ENCODE measurements around the gene NAP1L5.

Gene NAP1L5

GRCh38 chr4:88719381-88719780, 21.8 kb upstream of the NAP1L5 start:
- Histone ChIP-seq H3K36me3 (ENCODE audit: insufficient read depth, low read length) (no peaks in the 10 kb centered on the region), H3K27ac (no peak overlapping the region), H3K4me3 (no peak overlapping the region), H3K9ac (ENCODE audit: insufficient read length) (no peak overlapping the region), H3K9me3 (ENCODE audit: low read depth, low read length) (no peaks in the 10 kb centered on the region)
- TF ChIP-seq POLR2AphosphoS5 (IDR thresholded peaks at IDR 0.05; ENCODE audit: borderline replicate concordance, low read depth, low read length) (no peak), EZH2 (IDR thresholded peaks at IDR 0.05) (no peak)
- DNase-seq (ENCODE audit: low read depth, low spot score), result no peak

DNA sequence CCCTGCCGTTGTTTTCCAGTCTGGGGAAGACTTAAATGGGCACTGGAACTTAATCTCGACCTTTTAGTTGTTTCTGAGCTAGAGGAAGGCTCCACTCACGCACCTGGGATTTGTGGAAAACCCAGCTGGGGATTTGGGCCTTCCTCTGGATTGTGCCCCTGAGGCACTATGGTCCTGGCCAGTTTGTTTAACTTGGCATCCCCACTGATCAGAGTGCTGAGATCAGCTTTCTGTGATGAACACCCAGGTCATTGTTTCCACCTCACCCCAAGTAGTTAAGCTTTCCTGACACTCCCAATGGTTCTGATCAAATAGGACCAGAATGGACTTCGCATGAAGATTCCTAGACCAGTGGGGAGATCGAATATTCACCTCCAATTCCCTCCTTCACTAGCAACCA, 20.5 kb upstream of the NAP1L5 start:
- no peaks in the 10 kb centered on the region for H3K36me3 ChIP-seq (ENCODE audit: insufficient read depth, low read length)
- H3K4me3 ChIP-seq, result no peak overlapping the region
- TF ChIP-seq FOXP2 (optimal IDR thresholded peaks at IDR 0.05; ENCODE audit: control extremely low read depth, extremely low read length, insufficient read depth) (no peak), EZH2 (IDR thresholded peaks at IDR 0.05) (no peak), POLR2AphosphoS5 (IDR thresholded peaks at IDR 0.05; ENCODE audit: borderline replicate concordance, low read depth, low read length) (no peak)
- DNase-seq (ENCODE audit: low read depth, low spot score), result no peak
- no peak overlapping the region for H3K9ac ChIP-seq (ENCODE audit: insufficient read length)
- H3K27ac ChIP-seq, result no peak overlapping the region
- H3K9me3 ChIP-seq (ENCODE audit: low read depth, low read length), result no peaks in the 10 kb centered on the region

DNA sequence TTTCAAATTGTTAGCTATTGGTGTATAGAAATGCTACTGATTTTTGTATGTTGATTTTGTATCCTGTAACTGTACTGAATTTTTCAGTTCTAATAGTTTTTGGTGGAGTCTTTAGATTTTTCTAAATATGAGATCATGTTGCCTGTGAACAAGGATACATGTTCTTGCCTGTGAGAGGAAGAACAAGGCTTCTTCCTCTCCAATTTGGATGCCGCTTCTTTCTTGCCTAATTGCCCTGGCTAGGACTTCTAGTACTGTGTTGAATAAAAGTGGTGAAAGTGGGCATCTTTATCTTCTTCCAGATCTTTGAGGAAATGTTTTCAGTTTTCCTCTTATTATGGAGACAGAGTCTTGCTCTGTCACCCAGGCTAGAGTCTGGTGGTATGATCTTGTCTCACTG, 16.2 kb upstream of the NAP1L5 start:
- Histone ChIP-seq H3K27ac (no peak overlapping the region), H3K9me3 (ENCODE audit: low read depth, low read length) (no peaks in the 10 kb centered on the region), H3K36me3 (ENCODE audit: insufficient read depth, low read length) (no peaks in the 10 kb centered on the region), H3K4me3 (no peak overlapping the region), H3K9ac (ENCODE audit: insufficient read length) (no peak overlapping the region)
- no peak for DNase-seq (ENCODE audit: low read depth, low spot score)
- TF ChIP-seq POLR2AphosphoS5 (IDR thresholded peaks at IDR 0.05; ENCODE audit: borderline replicate concordance, low read depth, low read length) (no peak), EZH2 (IDR thresholded peaks at IDR 0.05) (no peak), FOXP2 (optimal IDR thresholded peaks at IDR 0.05; ENCODE audit: control extremely low read depth, extremely low read length, insufficient read depth) (no peak)

DNA sequence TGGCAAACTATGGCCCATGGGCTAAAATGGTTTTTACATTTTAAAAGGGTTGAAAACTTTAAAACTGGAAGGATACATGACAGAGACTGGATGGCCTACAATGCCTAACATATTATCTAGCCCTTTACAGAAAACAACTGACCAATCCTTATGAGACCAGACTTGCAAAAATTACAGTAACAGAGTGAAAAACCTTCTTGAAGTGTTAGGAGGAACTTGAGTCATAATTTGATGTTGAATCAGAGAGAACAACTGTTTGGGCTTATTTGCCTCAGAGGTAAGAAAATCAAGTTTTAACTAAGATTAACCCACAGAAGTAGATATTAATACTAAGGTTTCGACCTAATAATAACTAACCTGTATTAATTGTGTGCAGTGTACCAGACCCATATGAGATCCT, 12.4 kb upstream of the NAP1L5 start:
- Histone ChIP-seq H3K9ac (ENCODE audit: insufficient read length) (no peak overlapping the region), H3K9me3 (ENCODE audit: low read depth, low read length) (no peaks in the 10 kb centered on the region), H3K36me3 (ENCODE audit: insufficient read depth, low read length) (no peaks in the 10 kb centered on the region), H3K27ac (no peak overlapping the region), H3K4me3 (no peak overlapping the region)
- DNase-seq (ENCODE audit: low read depth, low spot score), result no peak
- TF ChIP-seq POLR2AphosphoS5 (IDR thresholded peaks at IDR 0.05; ENCODE audit: borderline replicate concordance, low read depth, low read length) (no peak), EZH2 (IDR thresholded peaks at IDR 0.05) (no peak), FOXP2 (optimal IDR thresholded peaks at IDR 0.05; ENCODE audit: control extremely low read depth, extremely low read length, insufficient read depth) (no peak)

DNA sequence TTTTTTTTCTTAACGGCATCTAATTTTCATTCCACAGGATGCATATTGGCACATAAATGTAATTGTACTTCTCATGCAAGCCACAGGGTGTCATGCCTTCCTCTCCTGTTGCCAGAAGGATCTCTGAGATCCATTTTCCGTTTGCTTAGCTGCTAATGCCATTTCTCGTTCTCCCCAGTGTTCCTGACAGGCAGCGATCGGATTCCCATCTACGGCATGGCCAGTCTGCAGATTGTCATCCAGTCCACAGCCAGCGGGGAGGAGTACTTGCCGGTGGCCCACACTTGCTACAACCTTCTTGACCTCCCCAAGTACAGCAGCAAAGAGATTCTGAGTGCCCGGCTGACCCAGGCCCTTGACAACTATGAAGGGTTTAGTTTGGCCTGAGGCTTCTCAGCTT, 8.9 kb upstream of the NAP1L5 start:
- no peak for DNase-seq (ENCODE audit: low read depth, low spot score)
- Histone ChIP-seq H3K9me3 (ENCODE audit: low read depth, low read length) (no peaks in the 10 kb centered on the region), H3K36me3 (ENCODE audit: insufficient read depth, low read length) (no peaks in the 10 kb centered on the region), H3K9ac (ENCODE audit: insufficient read length) (no peak overlapping the region), H3K27ac (no peak overlapping the region), H3K4me3 (no peak overlapping the region)
- TF ChIP-seq FOXP2 (optimal IDR thresholded peaks at IDR 0.05; ENCODE audit: control extremely low read depth, extremely low read length, insufficient read depth), result no peak
- no peak for TF ChIP-seq POLR2AphosphoS5 (IDR thresholded peaks at IDR 0.05; ENCODE audit: borderline replicate concordance, low read depth, low read length)
- TF ChIP-seq EZH2 (IDR thresholded peaks at IDR 0.05), result no peak

DNA sequence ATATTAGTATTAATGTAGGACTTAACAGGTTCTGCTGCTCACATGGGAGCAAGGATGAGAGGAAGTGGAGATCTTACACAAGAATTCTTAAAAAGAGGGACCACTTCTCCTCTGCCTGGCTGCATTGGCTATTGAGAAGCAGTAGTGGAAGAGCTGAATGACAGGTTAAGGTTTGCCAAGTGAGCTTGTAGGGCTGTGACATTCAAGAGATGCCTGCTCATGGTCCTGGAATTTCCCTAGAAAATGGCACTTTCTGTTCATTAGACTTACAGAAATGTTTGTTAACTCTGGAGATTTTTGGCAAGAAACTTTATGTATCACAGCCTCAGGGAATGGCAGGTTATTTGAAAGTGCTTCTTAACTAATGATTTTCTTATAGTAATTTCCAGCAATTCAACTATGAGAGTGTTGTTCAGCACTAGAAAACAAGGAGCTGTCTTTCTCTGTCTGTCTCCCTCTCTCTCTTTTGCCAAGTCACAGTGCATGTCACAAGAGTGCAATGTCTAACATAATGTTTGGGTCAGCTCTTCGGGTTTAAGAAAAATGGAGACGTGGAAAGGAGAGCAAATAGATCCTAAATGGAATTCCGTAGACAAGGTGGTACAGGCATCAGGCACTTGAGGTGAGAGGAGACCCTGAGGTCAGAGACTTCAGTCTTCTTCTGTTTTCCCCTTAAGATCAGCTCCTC, 8.3 kb upstream of the NAP1L5 start:
- no peak overlapping the region for H3K4me3 ChIP-seq
- H3K27ac ChIP-seq, result no peak overlapping the region
- no peak overlapping the region for H3K9ac ChIP-seq (ENCODE audit: insufficient read length)
- no peak for TF ChIP-seq FOXP2 (optimal IDR thresholded peaks at IDR 0.05; ENCODE audit: control extremely low read depth, extremely low read length, insufficient read depth)
- TF ChIP-seq POLR2AphosphoS5 (IDR thresholded peaks at IDR 0.05; ENCODE audit: borderline replicate concordance, low read depth, low read length), result no peak
- no peak for TF ChIP-seq EZH2 (IDR thresholded peaks at IDR 0.05)
- H3K9me3 ChIP-seq (ENCODE audit: low read depth, low read length), result no peaks in the 10 kb centered on the region
- no peaks in the 10 kb centered on the region for H3K36me3 ChIP-seq (ENCODE audit: insufficient read depth, low read length)
- no peak for DNase-seq (ENCODE audit: low read depth, low spot score)

GRCh38 chr4:88705223-88705622, 7.6 kb upstream of the NAP1L5 start:
- no peak overlapping the region for H3K9ac ChIP-seq (ENCODE audit: insufficient read length)
- H3K36me3 ChIP-seq (ENCODE audit: insufficient read depth, low read length), result no peaks in the 10 kb centered on the region
- no peak overlapping the region for H3K27ac ChIP-seq
- H3K9me3 ChIP-seq (ENCODE audit: low read depth, low read length), result no peaks in the 10 kb centered on the region
- H3K4me3 ChIP-seq, result no peak overlapping the region
- no peak for TF ChIP-seq POLR2AphosphoS5 (IDR thresholded peaks at IDR 0.05; ENCODE audit: borderline replicate concordance, low read depth, low read length)
- no peak for TF ChIP-seq FOXP2 (optimal IDR thresholded peaks at IDR 0.05; ENCODE audit: control extremely low read depth, extremely low read length, insufficient read depth)
- no peak for TF ChIP-seq EZH2 (IDR thresholded peaks at IDR 0.05)
- DNase-seq (ENCODE audit: low read depth, low spot score), result no peak

GRCh38 chr4:88702782-88703181, 5.2 kb upstream of the NAP1L5 start:
- no peak overlapping the region for H3K27ac ChIP-seq
- DNase-seq (ENCODE audit: low read depth, low spot score), result no peak
- no peaks in the 10 kb centered on the region for H3K9me3 ChIP-seq (ENCODE audit: low read depth, low read length)
- TF ChIP-seq EZH2 (IDR thresholded peaks at IDR 0.05) (no peak), FOXP2 (optimal IDR thresholded peaks at IDR 0.05; ENCODE audit: control extremely low read depth, extremely low read length, insufficient read depth) (no peak), POLR2AphosphoS5 (IDR thresholded peaks at IDR 0.05; ENCODE audit: borderline replicate concordance, low read depth, low read length) (no peak)
- no peaks in the 10 kb centered on the region for H3K36me3 ChIP-seq (ENCODE audit: insufficient read depth, low read length)
- no peak overlapping the region for H3K9ac ChIP-seq (ENCODE audit: insufficient read length)
- no peak overlapping the region for H3K4me3 ChIP-seq

- Histone ChIP-seq H3K4me3 (no peak overlapping the region), H3K27ac (no peak overlapping the region), H3K36me3 (ENCODE audit: insufficient read depth, low read length) (no peaks in the 10 kb centered on the region), H3K9ac (ENCODE audit: insufficient read length) (no peak overlapping the region), H3K9me3 (ENCODE audit: low read depth, low read length) (no peaks in the 10 kb centered on the region)
- no peak for DNase-seq (ENCODE audit: low read depth, low spot score)
- TF ChIP-seq EZH2 (IDR thresholded peaks at IDR 0.05) (no peak), FOXP2 (optimal IDR thresholded peaks at IDR 0.05; ENCODE audit: control extremely low read depth, extremely low read length, insufficient read depth) (no peak), POLR2AphosphoS5 (IDR thresholded peaks at IDR 0.05; ENCODE audit: borderline replicate concordance, low read depth, low read length) (no peak)
Observed at GRCh38 chr4:88698519-88698918, 890 bp upstream of the NAP1L5 start.
